SU-DHL-6 (cell line): Measurements from ENCODE around the gene STX16.

Experiments used
- EZH2phosphoT487 ChIP-seq: fragments of 200-600 bp; sonication (generic), shearing (Covaris generic); conservative IDR thresholded peaks from 2 replicates; pipeline ENCODE4 v1.6.1; 2018; ENCODE audit warnings: mild to moderate bottlenecking, antibody characterized with exemption, low read length, moderate library complexity, mixed read lengths
- TF ChIP-seq, protein P1 (sequence below): fragments of 200-600 bp; sonication (generic); IDR thresholded peaks from one replicate; pipeline ENCODE4 v1.5.1; 2017; ENCODE audit warnings: antibody characterized with exemption, mild to moderate bottlenecking, low read length, moderate library complexity; ENCODE audit not compliant: insufficient read depth, poor library complexity, severe bottlenecking

DNA sequence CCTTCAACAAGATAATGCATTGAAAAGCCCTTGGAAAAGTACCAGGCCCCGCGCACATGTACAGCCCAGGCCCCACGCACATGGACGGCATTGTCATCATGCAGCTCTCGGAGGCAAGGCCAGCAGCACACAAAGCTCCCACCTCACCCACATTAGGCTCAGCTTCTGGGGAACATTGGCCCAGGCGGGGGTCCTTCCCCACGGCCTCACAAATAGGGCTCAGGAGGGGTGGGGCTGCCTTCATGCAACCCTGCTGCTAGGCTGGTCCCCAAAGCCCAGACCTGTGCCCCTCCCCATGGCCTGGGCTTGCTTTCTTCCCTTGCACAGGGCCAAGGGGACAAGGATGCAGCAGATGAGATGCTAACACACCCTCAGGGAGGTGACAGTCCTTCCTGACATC, 68.2 kb downstream of the STX16 start:
- TF ChIP-seq, protein P1, sequence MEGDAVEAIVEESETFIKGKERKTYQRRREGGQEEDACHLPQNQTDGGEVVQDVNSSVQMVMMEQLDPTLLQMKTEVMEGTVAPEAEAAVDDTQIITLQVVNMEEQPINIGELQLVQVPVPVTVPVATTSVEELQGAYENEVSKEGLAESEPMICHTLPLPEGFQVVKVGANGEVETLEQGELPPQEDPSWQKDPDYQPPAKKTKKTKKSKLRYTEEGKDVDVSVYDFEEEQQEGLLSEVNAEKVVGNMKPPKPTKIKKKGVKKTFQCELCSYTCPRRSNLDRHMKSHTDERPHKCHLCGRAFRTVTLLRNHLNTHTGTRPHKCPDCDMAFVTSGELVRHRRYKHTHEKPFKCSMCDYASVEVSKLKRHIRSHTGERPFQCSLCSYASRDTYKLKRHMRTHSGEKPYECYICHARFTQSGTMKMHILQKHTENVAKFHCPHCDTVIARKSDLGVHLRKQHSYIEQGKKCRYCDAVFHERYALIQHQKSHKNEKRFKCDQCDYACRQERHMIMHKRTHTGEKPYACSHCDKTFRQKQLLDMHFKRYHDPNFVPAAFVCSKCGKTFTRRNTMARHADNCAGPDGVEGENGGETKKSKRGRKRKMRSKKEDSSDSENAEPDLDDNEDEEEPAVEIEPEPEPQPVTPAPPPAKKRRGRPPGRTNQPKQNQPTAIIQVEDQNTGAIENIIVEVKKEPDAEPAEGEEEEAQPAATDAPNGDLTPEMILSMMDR: no peak
- no peak for TF ChIP-seq EZH2phosphoT487
